KG1 (cell line): Measurements from ENCODE around the gene ANGPTL4.
"Not testable (repeated sequence)": the region's sequence is repeated elsewhere in the genome, so short reads cannot be mapped to it uniquely, and the experiment has no call there.

ENCODE experiments used
- DNase-seq: peaks from one replicate; lab custom pipeline; 2025; lab: John Stamatoyannopoulos, UW

The ANGPTL4 gene

GRCh38 chr19:8334458-8335342, 29.3 kb upstream of the ANGPTL4 start:
- DNase-seq: no peak

- no peak for DNase-seq
These were observed 28.4 kb upstream of the ANGPTL4 start for GRCh38 chr19:8335343-8336071.

- no peak for DNase-seq
These were observed 27.8 kb upstream of the ANGPTL4 start for GRCh38 chr19:8336072-8336569.

GRCh38 chr19:8336660-8337059, 27.3 kb upstream of the ANGPTL4 start:
- DNase-seq: no peak

- no peak for DNase-seq
These were observed 26.2 kb upstream of the ANGPTL4 start for GRCh38 chr19:8337728-8338127.

GRCh38 chr19:8338835-8339234, 25.1 kb upstream of the ANGPTL4 start:
- DNase-seq: no peak

- no peak for DNase-seq
These were observed 23.4 kb upstream of the ANGPTL4 start for GRCh38 chr19:8340341-8341096.

- not testable (repeated sequence) for DNase-seq
These were observed 22.5 kb upstream of the ANGPTL4 start for GRCh38 chr19:8341504-8341903.

GRCh38 chr19:8342316-8342683, 21.7 kb upstream of the ANGPTL4 start:
- no peak for DNase-seq

- peak; percentile 46 for DNase-seq
These were observed 21.1 kb upstream of the ANGPTL4 start, which contains the start of gene KANK3 for GRCh38 chr19:8342684-8343482. KANK3 (minus strand) TSS chr19:8343262; CDS start chr19:8337828, 5,434 bp downstream.

GRCh38 chr19:8343483-8343844, 20.5 kb upstream of the ANGPTL4 start:
- no peak for DNase-seq

GRCh38 chr19:8349629-8350372, 14.2 kb upstream of the ANGPTL4 start:
- not testable (repeated sequence) for DNase-seq

- DNase-seq: no peak
These were observed 11.7 kb upstream of the ANGPTL4 start for GRCh38 chr19:8352134-8352827.

- not testable (repeated sequence) for DNase-seq
These were observed 11.1 kb upstream of the ANGPTL4 start for GRCh38 chr19:8352845-8353244.

GRCh38 chr19:8355631-8356402, 8.1 kb upstream of the ANGPTL4 start:
- DNase-seq: no peak

GRCh38 chr19:8357007-8357521, 6.9 kb upstream of the ANGPTL4 start:
- no peak for DNase-seq

GRCh38 chr19:8358948-8359347, 5.0 kb upstream of the ANGPTL4 start:
- no peak for DNase-seq

GRCh38 chr19:8360196-8360595, 3.8 kb upstream of the ANGPTL4 start:
- no peak for DNase-seq
